ENCODE measurements around the gene CADM2.

Gene CADM2

DNA sequence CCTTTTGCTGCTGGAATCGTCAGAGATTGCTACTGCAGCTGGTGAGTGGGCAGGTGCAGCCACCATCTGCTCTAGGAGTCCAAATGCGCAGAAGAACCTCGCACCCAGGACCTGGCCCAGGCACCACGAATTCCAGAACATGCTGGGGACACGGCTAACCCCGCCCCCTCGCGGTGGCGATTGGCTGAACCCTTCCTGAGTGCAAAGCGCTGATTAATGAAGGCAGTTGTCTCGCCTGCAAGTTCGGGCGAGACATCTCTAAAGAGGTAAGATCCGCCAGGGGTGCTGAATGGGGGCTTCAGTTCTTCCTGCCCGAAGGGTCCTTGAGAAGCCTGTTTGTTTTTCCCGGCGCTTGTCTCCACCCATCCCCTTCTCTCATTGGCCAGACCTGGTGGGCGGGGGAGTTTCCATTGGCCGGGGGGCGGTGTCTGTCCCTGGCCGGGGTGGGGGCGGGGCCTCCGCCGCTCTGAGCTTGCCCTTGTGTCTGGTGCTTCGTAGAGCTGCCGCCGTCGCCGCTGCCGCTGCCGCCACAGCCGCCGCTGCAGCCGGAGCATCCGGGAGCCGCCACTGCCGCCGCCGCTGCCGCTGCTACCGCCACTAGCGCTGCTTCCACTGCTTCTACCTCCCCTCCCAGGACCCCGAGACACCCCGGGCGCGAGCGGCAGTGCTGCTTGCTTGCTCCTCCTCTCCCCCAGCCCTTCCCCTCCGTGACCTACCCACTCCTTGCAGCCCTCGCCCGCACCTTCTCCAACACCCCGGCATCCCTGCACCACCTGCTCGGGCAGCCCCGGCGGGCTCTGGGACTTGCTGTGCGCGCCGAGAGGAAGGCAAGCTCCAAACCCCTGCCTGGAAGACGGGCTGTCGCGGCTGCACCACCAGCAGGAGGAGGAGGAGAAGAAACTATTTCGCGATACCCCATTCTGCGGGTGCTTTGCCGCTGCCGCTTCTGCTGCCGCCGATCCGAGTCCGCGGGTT, at the start of gene CADM2:
CADM2 (plus strand) TSS at position 495 of the 975 bp plus-strand sequence.
- peak in 3 of 4 experiments; percentile 2 to 22 (median 13) for DNase-seq

DNA sequence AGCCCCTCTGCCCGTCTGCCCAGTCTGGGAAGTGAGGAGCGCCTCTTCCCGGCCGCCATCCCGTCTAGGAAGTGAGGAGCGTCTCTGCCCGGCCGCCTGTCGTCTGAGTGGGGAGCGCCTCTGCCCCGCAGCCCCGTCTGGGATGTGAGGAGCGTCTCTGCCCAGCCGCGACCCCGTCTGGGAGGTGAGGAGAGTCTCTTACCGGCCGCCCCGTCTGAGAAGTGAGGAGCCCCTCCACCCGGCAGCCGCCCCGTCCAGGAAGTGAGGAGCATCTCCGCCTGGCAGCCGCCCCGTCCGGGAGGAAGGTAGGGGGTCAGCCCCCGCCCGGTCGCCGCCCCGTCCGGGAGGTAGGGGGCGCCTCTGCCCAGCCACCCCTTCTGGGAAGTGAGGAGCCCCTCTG, 40.2 kb upstream of the CADM2 start:
- peak in 1 of 4 experiments; percentile 1 for DNase-seq

GRCh38 chr3:84922682-84923081, 36.1 kb upstream of the CADM2 start:
- DNase-seq, result no peak

DNA sequence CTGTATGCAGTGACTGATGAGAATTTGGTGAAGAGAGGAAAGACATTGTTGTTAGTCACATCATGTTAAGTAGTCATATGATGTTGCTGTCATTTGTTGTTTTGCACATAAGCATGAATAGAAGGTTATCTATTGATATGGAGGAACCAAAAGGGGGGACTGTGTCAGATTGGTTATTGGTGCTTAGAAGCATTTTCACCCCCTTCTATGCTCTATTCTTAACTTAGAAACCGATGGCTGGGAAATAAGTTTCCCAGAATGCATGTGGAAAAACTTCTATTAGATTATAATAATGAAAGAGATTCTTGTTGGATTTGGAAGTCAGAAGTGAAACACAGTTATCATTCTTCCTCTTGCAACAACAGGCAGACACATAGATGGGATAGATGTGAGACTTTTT, 33.2 kb upstream of the CADM2 start:
- DNase-seq, result no peak

- no peak for DNase-seq
These were observed 15.4 kb upstream of the CADM2 start for GRCh38 chr3:84943379-84943778.

DNA sequence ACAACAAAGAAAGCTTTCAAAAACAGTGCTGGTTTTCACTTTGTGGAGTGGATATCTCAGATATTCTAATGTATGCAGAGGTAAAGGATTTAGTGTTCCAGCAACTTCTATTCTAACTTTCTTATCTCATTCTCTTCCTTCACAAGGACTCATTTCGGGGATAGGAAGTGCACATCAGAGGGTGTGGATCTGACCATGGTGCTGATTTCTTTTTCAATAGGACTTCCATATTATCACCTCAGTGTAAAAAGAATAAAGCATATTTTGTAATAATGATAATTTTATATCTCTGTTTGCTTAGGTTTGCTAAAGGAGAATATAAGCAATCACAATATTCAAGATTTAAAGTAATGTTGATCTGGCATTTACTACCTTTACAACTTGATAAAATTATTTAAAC, 12.5 kb upstream of the CADM2 start:
- no peak for DNase-seq

GRCh38 chr3:84959470-84960271, 882 bp downstream of the CADM2 start:
- DNase-seq, result no peak

- DNase-seq, result no peak
These were observed 1.8 kb downstream of the CADM2 start for GRCh38 chr3:84960581-84960980.

- no peak for DNase-seq
These were observed 2.2 kb downstream of the CADM2 start for GRCh38 chr3:84961011-84961410.

DNA sequence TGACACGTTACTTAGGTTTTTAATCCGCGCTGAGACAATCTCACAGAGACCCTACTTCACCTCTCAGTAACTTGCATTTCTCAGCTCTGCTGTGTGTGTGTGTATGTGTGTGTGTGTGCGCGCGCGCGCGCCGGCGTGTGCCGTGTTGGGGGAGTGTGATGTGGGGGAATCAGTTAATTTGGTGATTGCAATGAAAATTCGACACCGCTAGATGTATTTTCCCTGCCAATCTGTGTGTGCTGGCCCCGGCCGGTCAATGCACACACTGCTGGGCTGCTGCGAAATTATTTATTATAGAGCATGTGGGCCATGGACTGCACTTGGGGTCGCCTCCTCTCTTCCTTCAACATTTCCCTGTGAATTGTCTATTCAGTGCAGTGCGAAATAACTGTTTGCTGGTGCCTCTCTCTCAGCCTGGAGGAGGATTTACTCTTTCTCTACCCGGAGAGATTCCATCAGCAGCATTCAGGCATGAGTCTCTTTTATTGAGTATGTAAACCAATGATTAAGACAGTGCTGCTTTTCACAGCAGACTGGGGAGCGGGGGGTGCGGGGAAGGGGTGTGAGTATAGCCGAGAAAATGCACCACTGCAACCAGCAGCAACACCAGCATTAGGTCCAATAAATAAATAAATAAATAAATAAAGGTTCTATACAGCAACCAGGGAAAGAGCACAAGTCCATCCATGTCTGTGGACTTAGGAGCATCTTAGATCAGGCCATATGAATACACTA, 2.9 kb downstream of the CADM2 start:
- DNase-seq, result no peak

GRCh38 chr3:84962415-84962814, 3.6 kb downstream of the CADM2 start:
- DNase-seq, result no peak

DNA sequence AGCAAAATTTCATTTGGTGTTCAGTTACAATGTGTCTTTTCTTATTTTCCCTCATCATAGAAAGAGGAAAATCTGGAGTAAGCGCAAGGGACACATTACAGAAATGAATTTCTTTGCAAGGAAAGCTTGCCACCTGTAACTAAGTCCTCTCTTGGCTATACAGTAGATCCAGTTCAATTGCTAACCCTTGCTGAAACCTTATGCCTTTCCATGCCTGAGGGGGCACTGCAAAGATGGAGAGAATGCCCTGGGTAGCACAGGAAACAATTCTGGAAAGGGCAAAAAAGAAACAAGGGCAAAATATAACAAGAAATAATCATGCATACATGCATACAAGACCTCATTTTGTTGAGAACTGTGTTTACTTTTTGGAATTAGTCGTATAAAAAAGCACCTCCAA, 4.3 kb downstream of the CADM2 start:
- DNase-seq, result no peak

GRCh38 chr3:84965141-84965540, 6.4 kb downstream of the CADM2 start:
- no peak for DNase-seq

DNA sequence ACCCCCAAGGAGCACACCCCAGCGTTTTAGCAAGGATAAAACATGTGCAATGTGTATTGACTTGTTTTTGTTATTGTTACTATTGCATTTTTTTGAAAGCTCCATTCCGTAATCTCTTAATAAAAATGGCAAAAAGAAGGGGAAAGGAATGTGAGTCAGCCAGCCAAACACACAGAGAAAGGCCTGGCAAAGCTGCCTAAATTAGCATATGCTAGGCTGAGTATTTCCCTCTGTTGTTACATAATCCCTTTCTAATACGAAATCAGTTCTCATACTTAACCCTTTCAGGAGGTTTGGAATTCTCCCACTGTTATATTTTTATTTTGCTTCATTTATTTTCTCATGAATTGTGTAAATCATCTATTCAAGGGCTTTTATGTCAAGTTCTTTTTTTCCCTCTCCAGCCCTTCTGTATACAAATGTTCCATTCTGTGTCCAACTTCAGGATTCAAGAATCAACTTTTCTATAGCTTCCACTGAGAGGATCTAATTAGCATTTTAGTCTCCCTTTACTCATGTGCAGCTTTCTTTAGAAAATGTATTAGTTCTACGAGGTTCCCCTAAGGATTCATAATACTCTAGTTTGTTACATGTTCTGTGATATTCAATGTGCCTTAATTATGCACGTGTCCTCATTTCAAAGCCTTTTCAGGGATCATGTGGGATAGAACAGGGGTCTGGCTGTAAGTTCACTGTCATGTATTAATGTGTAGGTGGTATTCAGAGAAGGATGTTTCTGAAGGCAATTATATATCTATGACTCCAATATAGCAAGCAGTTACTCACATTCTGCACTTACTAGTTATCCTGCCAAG, 9.2 kb downstream of the CADM2 start:
- no peak for DNase-seq

DNA sequence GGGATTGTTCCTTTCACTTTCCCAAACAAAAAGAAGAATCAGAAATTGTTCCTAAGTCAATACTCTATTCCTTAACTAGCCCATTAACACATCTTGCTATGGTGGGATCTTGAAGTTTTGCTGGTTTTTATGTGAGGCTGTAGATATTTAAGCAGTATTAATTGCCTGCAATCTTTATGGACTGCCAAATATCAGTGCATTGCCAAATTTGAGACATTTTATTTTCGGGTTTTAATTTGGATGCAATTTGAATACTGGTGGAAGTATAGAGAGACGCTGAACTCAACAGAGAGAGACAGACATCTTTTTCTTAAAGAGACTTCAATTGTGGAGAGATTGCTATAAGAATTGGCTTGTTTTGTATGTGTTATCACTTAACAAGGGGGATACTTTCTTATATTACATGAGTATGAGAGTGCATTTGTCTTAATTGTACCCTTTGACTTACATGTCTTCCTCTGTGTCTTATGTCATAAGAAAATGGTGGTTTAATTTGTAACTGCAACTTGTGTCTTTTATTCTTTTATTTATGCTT, 10.0 kb downstream of the CADM2 start:
- DNase-seq, result no peak

DNA sequence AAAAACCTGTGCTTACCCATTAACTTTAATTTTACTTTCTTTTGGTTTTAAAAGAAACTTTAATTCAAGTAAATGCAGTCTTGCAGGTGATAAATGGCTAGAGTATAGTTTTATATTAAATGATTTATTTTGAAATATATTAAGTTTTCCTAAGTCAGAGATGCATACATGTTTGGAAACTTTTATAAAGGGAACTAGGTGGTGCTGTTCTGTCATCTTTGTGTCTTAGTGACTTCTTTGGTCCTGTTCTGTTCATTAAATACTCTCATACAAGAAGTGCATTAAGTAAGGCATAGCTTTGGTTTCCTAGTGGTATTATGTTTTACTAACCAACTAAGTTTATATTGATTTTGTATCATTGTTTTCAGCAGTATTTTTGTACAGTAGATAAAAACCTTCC, 15.6 kb downstream of the CADM2 start:
- DNase-seq, result no peak

GRCh38 chr3:84977021-84977420, 18.2 kb downstream of the CADM2 start:
- no peak for DNase-seq

DNA sequence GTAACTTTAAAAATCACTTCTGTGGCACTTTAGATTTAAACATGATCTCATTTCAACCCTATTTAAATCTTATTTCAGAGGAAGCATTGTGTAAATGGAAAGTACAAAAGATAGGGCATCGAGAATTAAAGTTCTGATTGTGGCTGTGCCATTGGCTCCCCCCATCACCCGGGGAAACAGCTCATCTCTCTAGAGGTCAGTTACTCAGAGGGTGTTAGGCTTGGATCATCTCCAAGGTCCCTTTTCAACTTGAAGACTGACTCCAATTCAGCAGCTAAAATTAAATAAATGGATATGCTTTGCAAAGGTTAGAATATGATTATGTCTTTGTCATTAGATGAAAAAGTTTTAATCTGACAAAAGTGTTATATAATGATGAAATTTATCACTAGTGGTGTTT, 20.1 kb downstream of the CADM2 start:
- DNase-seq, result no peak

DNA sequence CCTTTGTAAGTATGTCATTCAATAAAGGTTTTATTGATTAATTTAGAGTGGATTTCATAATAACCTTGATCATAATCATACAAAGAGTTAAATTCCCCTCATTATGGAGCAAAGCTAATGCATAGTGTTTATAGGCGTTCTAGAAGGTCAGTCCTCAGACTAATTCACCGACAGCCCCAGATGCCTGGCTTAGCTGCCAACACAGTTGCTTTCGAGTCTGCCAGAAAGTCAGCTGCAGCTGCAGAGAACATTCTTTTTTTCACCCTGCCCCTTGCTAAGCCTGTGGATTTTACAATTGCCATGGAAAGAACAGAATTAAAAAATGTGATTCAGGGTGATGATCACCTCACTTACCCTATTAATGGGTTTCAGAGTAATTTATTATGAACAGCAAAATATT, 21.2 kb downstream of the CADM2 start:
- DNase-seq, result no peak

DNA sequence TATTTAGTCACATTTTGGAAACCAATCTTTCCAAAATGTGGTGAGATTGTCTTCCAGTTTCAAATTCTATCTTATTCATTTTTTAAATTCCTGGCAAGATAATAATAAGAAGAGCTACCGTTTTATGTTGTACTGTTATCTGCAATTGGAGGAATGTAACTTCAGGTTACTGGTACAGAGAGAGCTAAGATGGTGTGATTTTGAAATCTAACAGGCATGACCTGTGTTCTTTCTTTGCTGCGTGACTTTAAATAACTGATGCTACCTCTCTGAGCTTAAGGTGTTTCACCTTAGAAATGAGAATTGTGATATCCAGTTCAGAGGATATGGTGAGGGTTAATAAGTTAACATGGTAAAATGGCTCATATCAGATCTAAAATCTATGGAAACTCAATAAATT, 21.7 kb downstream of the CADM2 start:
- no peak for DNase-seq

DNA sequence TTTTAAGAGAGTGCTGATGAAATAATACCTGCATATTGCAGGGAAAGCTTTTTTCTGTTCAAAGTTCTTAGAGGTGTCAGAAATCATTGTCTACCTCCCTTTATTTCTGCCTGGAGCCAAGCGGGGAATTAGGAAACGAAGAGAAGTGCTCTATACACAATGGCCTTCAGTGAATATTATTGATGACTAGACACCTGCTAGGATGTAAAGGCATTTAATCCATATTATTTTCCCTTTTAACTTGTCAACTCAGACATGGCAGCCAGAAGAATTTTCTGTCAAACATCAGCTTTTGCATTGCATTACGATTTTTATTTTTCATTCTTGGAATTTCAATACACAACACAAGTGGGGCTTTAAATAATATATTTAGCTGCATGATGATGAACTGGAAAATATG, 24.7 kb downstream of the CADM2 start:
- no peak for DNase-seq

DNA sequence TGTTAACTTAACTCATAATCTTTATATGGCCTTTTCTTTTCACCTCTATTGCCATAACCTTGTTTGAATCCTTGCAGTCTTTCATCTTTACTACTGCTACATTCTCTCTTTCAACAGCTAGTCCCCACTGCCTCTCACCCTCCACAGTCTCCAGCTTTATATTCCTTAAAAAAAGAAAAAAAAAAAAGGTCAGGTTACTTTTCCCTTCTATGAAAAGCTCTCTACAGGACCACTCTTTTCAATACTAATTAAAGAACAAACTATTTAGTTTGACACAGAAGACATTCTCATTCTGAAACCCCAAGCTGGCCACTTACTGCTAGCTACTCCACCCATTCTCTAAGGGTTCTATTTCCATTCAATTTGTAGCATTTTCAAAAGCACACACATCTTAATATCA, 25.6 kb downstream of the CADM2 start:
- no peak for DNase-seq

Data from activated CD4-positive, CD25-positive, alpha-beta regulatory T cell (primary cell).